HUDEP-2 (cell line): ENCODE data around the gene TAF4B.
"Not testable (repeated sequence)": the region's sequence is repeated elsewhere in the genome, so short reads cannot be mapped to it uniquely, and the experiment has no call there.

Experiments
- DNase-seq, 76 experiments: peaks; one replicate each; lab custom pipeline; 2025; ENCODE audit not compliant: unreplicated experiment in 76 of 76; lab: John Stamatoyannopoulos, UW

TAF4B gene

GRCh38 chr18:26370037-26370436 lies 143.8 kb downstream of the TAF4B start:
- DNase-seq: no peak

GRCh38 chr18:26376105-26376504 lies 149.9 kb downstream of the TAF4B start:
- DNase-seq: no peak

- no peak for DNase-seq
Measured at GRCh38 chr18:26378701-26379100, 152.5 kb downstream of the TAF4B start.

GRCh38 chr18:26381555-26381954 lies 155.3 kb downstream of the TAF4B start:
- DNase-seq: not testable (repeated sequence)

- peak in 22 of 76 experiments; percentile 9 to 56 (median 26) for DNase-seq
Measured at GRCh38 chr18:26383454-26384270, 157.4 kb downstream of the TAF4B start.

GRCh38 chr18:26386002-26386401 lies 159.8 kb downstream of the TAF4B start:
- no peak for DNase-seq

GRCh38 chr18:26386441-26386840 lies 160.2 kb downstream of the TAF4B start:
- DNase-seq: no peak

- no peak for DNase-seq
Measured at GRCh38 chr18:26394047-26394654, 167.9 kb downstream of the TAF4B start.

GRCh38 chr18:26397019-26397418 lies 170.8 kb downstream of the TAF4B start:
- no peak for DNase-seq

GRCh38 chr18:26403491-26403890 lies 177.2 kb downstream of the TAF4B start:
- no peak for DNase-seq

- peak in 10 of 76 experiments; percentile 1 to 36 (median 10) for DNase-seq
Measured at GRCh38 chr18:26405190-26405801, 179.1 kb downstream of the TAF4B start.

- no peak for DNase-seq
Measured at GRCh38 chr18:26406324-26406723, 180.1 kb downstream of the TAF4B start.

GRCh38 chr18:26406854-26407517 lies 180.7 kb downstream of the TAF4B start:
- DNase-seq: no peak

- DNase-seq: no peak
Measured at GRCh38 chr18:26407736-26408601, 181.7 kb downstream of the TAF4B start.

- DNase-seq: no peak
Measured at GRCh38 chr18:26409091-26409490, 182.8 kb downstream of the TAF4B start.

- no peak for DNase-seq
Measured at GRCh38 chr18:26414901-26415440, 188.7 kb downstream of the TAF4B start.

GRCh38 chr18:26415631-26416030 lies 189.4 kb downstream of the TAF4B start:
- no peak for DNase-seq

GRCh38 chr18:26416652-26417150 lies 190.5 kb downstream of the TAF4B start:
- DNase-seq: no peak

GRCh38 chr18:26417190-26417589 lies 190.9 kb downstream of the TAF4B start:
- no peak for DNase-seq

GRCh38 chr18:26418225-26418624 lies 192.0 kb downstream of the TAF4B start:
- no peak for DNase-seq
